NT2/D1 (cell line): Measurements from ENCODE around the gene HTT.

Experiments used
- YY1 ChIP-seq: IDR thresholded peaks from 2 replicates; pipeline ENCODE4 v1.6.1; 2011; ENCODE audit not compliant: insufficient read length, insufficient read depth
- ZNF274 ChIP-seq: IDR thresholded peaks from 2 replicates; pipeline ENCODE4 v1.6.1; 2011; ENCODE audit warnings: mild to moderate bottlenecking, low read depth, low read length

- TF ChIP-seq ZNF274 (no peak), YY1 (no peak)
Observed at GRCh38 chr4:3283916-3284315, 209.4 kb downstream of the HTT start.
